Transverse colon (tissue), 4 donors: ENCODE results near the gene CPVL. TPM values are rescaled to one million over a fixed set of nuclear protein-coding genes. Genes with fewer than 3 reads are reported as not detected.

ENCODE experiments used
- DNase-seq: peaks from one replicate; pipeline ENCODE4 v3.0.0-alpha.2; 2019
- H3K27ac ChIP-seq, 4 donors: fragments of 200-600 bp; sonication (generic); 2 replicates each; pipeline ENCODE4 v1.5.1; 2016 to 2018; ENCODE audit warnings: inconsistent platforms in 4 of 4
- H3K27me3 ChIP-seq: fragments of 200-600 bp; sonication (generic); 2 replicates; pipeline ENCODE4 v1.5.1; 2017; ENCODE audit warnings: inconsistent platforms
- H3K36me3 ChIP-seq, 4 donors: fragments of 200-600 bp; sonication (generic); 2 replicates each; pipeline ENCODE4 v1.5.1; 2017 to 2019; ENCODE audit warnings: inconsistent platforms in 4 of 4
- H3K4me1 ChIP-seq, 4 donors: fragments of 200-600 bp; sonication (generic); 2 replicates each; pipeline ENCODE4 v1.5.1; 2017 to 2020; ENCODE audit warnings: inconsistent platforms in 4 of 4
- H3K4me3 ChIP-seq, 4 donors: fragments of 200-600 bp; sonication (generic); 1 replicate in 1 of 4; 2 replicates in 3 of 4; pipeline versions ENCODE4 v1.5.1 to v1.6.1; 2017 to 2019; ENCODE audit warnings: inconsistent platforms in 4 of 4
- H3K9me3 ChIP-seq, 2 donors: fragments of 200-600 bp; sonication (generic); 2 replicates each; pipeline ENCODE4 v1.5.1; 2017 to 2019; ENCODE audit warnings: inconsistent platforms in 2 of 2
- CTCF ChIP-seq, 5 experiments: fragments of 200-600 bp in 3 of 5; fragments of 450-650 bp in 2 of 5; sonication (generic) in 3 of 5; IDR thresholded peaks; 1 replicate in 2 of 5; 2 replicates in 3 of 5; pipeline ENCODE4 v1.5.1; 2016 to 2017; ENCODE audit warnings: antibody characterized with exemption in 5 of 5, inconsistent platforms in 3 of 5, mild to moderate bottlenecking in 2 of 5, moderate library complexity in 1 of 5
- EP300 ChIP-seq: sonication (generic); formaldehyde crosslinking; IDR thresholded peaks from one replicate; pipeline ENCODE4 v1.6.1; 2017; ENCODE audit warnings: antibody characterized with exemption, low read depth
- POLR2A ChIP-seq: fragments of 450-650 bp; IDR thresholded peaks from one replicate; pipeline ENCODE4 v1.6.1; 2016; ENCODE audit warnings: antibody characterized with exemption, mild to moderate bottlenecking, moderate library complexity
- POLR2AphosphoS5 ChIP-seq, 3 donors: sonication (generic); formaldehyde crosslinking; IDR thresholded peaks; one replicate each; pipeline ENCODE4 v1.6.1; 2016; ENCODE audit warnings: antibody characterized with exemption in 3 of 3
- WGBS, 2 donors: methylation state at CpG; one replicate each; pipeline ENCODE4 v1.1.5; 2018; ENCODE audit warnings: low coverage in 1 of 2; 5-methylcytosine and 5-hydroxymethylcytosine counted together
- in situ Hi-C, 4 donors: fragments of 200-750 bp; cut with MboI; loops; one replicate each; pipeline versions ENCODE4 v1.15.0 to v1.15.1; 2017; ENCODE audit warnings: low sequenced_read_pairs in 3 of 4, low pct_ligation_motif_present in 1 of 4, low pct_unique_long_range_greater_than_20kb in 1 of 4
- intact Hi-C: fragments of 100-400 bp; cut with DNase I; formaldehyde crosslinking; loops from one replicate; pipeline ENCODE4 v1.15.1; 2023; ENCODE audit warnings: low total_unique reads
- total RNA-seq, 4 donors: library from RNA; depleted of rRNA; stranded (reverse); fragments of >200 nt; gene quantifications; one replicate each; pipeline ENCODE4 v1.1.0, GENCODE V29; 2016

The CPVL gene
- total RNA-seq, 4 donors from 2014 or later: 0.75 to 9.7 (median 4.8) TPM

DNA sequence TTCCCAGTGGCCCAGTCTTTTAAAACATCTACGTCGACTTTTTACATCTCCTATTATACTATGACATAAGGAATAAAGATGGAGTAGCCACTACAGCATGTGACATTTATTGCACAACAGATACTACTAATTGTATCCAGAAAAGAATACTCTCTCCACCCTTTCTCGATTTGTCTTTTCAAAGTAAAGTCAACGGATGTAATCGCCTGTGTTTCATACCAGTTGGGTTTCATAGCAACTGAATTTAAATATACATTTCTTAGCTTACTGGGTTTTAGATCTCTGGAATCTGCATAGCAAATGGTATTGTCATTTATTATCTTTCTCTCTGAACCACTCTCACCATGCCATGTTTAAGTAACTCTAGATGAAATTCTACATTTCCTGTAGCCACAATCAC is 101.8 kb downstream of the CPVL start:
- TF ChIP-seq POLR2AphosphoS5 (IDR thresholded peaks at IDR 0.05): no peak
- TF ChIP-seq EP300: no peak
- no peak for TF ChIP-seq CTCF (IDR thresholded peaks at IDR 0.05)
- TF ChIP-seq POLR2A: no peak
- no peak for DNase-seq
- WGBS, 2 donors: 78 to 80% methylated on average over 5 of the region's 5 CpGs
- intact Hi-C loops: no loop called here
- no peaks in the 10 kb centered on the region for H3K9me3 ChIP-seq
- in situ Hi-C loops: no loop called here
- H3K27me3 ChIP-seq: no peaks in the 10 kb centered on the region
- H3K27ac ChIP-seq: no peak overlapping the region
- no peaks in the 10 kb centered on the region for H3K36me3 ChIP-seq
- no peak overlapping the region for H3K4me3 ChIP-seq
- peaks cover 0 to 33% (median 8%) of the 10 kb centered on the region in 4 donors for H3K4me1 ChIP-seq

DNA sequence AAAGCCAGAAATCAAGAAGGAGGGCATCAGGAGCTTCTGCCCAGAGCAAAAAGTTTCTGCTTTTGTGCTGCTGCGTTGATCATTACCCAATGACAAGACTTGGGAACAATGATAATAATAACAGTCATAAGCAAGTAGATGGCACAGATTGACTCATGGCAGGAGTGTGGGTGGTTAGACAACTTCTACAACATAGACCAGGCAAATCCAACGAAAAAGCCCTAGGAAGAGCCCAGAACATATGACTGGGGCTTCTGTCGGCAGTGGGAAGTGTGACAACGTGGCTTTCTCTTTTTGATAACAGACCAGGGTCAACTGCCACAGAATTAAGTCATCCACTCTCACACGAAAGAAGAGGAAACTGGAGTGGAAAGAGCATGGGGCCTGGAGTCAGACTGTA is 102.8 kb downstream of the CPVL start:
- Histone ChIP-seq H3K4me1 (peaks cover 0 to 38% (median 10%) of the 10 kb centered on the region in 4 donors), H3K27ac (peak overlapping the region in 1 of 4 donors; percentile 44), H3K36me3 (no peaks in the 10 kb centered on the region), H3K27me3 (no peaks in the 10 kb centered on the region), H3K4me3 (no peak overlapping the region), H3K9me3 (no peaks in the 10 kb centered on the region)
- TF ChIP-seq POLR2A: no peak
- no peak for TF ChIP-seq EP300
- no peak for TF ChIP-seq CTCF (IDR thresholded peaks at IDR 0.05)
- TF ChIP-seq POLR2AphosphoS5 (IDR thresholded peaks at IDR 0.05): no peak
- in situ Hi-C loops (no loop called here), intact Hi-C loops (no loop called here)
- DNase-seq: no peak
- 67 to 74% methylated on average over 4 to 5 of the region's 5 CpGs for WGBS, 2 donors

DNA sequence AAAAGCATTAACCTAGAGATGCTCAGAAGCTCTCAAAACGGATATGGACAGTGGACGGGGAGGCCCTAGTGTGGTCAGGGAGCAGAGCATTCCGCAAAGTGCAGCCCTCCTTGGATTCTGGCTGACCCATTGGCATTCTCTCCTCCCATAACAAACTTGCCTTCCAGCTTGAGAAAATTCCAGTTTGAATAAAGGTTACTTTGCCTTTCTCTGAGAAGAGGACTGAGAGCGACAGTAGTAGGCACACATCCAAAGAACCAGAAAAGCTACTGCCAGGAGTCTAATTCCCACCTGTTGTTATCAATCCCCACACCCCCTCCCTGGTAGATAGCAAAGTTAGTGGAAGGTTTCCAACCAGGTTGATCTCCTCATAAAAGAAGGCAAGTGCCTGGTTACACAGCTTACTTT is 103.5 kb downstream of the CPVL start:
- in situ Hi-C loops (no loop called here), intact Hi-C loops (no loop called here)
- WGBS, 2 donors: 58 to 63% methylated on average over 2 to 4 of the region's 4 CpGs
- no peak for DNase-seq
- peak overlapping the region in 1 of 4 donors; percentile 44 for H3K27ac ChIP-seq
- H3K36me3 ChIP-seq: no peaks in the 10 kb centered on the region
- no peaks in the 10 kb centered on the region for H3K27me3 ChIP-seq
- peaks cover 0 to 45% (median 16%) of the 10 kb centered on the region in 4 donors for H3K4me1 ChIP-seq
- no peak overlapping the region for H3K4me3 ChIP-seq
- TF ChIP-seq POLR2A (no peak), CTCF (IDR thresholded peaks at IDR 0.05) (no peak), EP300 (no peak), POLR2AphosphoS5 (IDR thresholded peaks at IDR 0.05) (no peak)
- H3K9me3 ChIP-seq: no peaks in the 10 kb centered on the region

DNA sequence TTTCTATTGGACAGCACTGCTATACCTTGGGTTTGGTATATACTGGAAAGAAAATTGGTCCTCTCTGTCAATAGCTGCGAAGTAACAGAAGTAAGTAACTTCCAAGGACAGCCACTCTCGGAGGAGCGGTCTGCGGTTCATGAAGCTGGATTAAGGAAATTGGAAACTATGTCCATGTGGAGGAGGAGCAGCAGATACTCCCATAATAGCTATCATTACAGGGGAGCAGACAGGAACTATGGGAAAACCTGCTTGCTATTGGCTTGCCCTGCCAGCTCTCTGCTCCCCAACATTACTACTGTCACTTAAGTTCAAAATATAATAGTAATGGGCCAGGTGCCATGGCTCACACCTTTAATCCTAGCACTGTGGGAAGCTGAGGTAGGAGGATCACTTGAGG is 104.3 kb downstream of the CPVL start:
- no peaks in the 10 kb centered on the region for H3K27me3 ChIP-seq
- TF ChIP-seq POLR2A: no peak
- TF ChIP-seq POLR2AphosphoS5 (IDR thresholded peaks at IDR 0.05): no peak
- TF ChIP-seq EP300: no peak
- no peak for TF ChIP-seq CTCF (IDR thresholded peaks at IDR 0.05)
- H3K4me1 ChIP-seq: peaks cover 0 to 49% (median 17%) of the 10 kb centered on the region in 4 donors
- intact Hi-C loops (no loop called here), in situ Hi-C loops (no loop called here)
- no peaks in the 10 kb centered on the region for H3K36me3 ChIP-seq
- 98% methylated on average over 4 of the region's 4 CpGs; no CpG with 5 or more reads in 1 of the 2 donors for WGBS, 2 donors
- no peaks in the 10 kb centered on the region for H3K9me3 ChIP-seq
- no peak for DNase-seq
- no peak overlapping the region for H3K27ac ChIP-seq
- no peak overlapping the region for H3K4me3 ChIP-seq
